ENCODE results near the gene PPIF. TPM values are rescaled to one million over a fixed set of nuclear protein-coding genes. Genes with fewer than 3 reads are reported as not detected.

The PPIF gene
- total RNA-seq, 1 experiment from 2014 or later, result 29.4 TPM

DNA sequence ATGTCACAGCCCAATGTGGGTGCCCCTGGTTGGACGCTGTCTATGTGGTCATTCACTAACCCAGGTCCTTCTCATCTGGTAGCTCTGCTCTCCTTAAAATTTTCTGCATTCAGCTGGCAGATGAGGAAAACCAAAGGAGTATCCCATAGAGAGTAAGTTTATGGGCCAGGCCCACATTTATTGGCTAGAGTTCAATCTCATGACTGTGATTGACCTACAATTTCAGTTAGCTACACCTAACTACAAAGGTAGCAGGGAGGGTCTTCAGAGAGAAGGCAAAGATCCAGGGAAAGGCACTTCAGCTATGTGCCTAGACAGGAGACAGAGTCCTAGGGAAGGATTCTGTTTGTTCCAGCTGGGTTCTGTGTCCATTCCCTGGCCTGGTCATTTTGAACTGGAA, 23.7 kb upstream of the PPIF start:
- H3K9ac ChIP-seq (ENCODE audit: low read length), result no peak overlapping the region

GRCh38 chr10:79324032-79324695, 23.1 kb upstream of the PPIF start:
- Histone ChIP-seq H4K20me1 (ENCODE audit: insufficient read depth, low read depth, low read length) (no peaks in the 10 kb centered on the region), H2AFZ (ENCODE audit: low read length) (no peak overlapping the region), H3K79me2 (ENCODE audit: low read length) (no peaks in the 10 kb centered on the region), H3K9ac (ENCODE audit: low read length) (no peak overlapping the region), H3K27ac (ENCODE audit: low read length) (no peak overlapping the region), H3K4me2 (ENCODE audit: low read depth, low read length, poor library complexity, severe bottlenecking) (no peak overlapping the region), H3K4me3 (ENCODE audit: low read length) (no peak overlapping the region), H3K9me2 (replicated peaks; ENCODE audit: insufficient read depth, low read length) (no peaks in the 10 kb centered on the region), H3K4me1 (ENCODE audit: low read length) (peaks cover 28% of the 10 kb centered on the region), H3K36me3 (ENCODE audit: insufficient read depth, low read length) (no peaks in the 10 kb centered on the region), H3K9me3 (ENCODE audit: low read length) (no peaks in the 10 kb centered on the region), H3K27me3 (ENCODE audit: low read length) (no peaks in the 10 kb centered on the region)
- no peak for DNase-seq

More for the DNA sequence above, 23.7 kb upstream of the PPIF start:
- Histone ChIP-seq H3K27me3 (ENCODE audit: low read length) (no peaks in the 10 kb centered on the region), H3K4me1 (ENCODE audit: low read length) (peaks cover 30% of the 10 kb centered on the region), H3K9me2 (replicated peaks; ENCODE audit: insufficient read depth, low read length) (no peaks in the 10 kb centered on the region), H2AFZ (ENCODE audit: low read length) (no peak overlapping the region), H3K27ac (ENCODE audit: low read length) (no peak overlapping the region), H3K9me3 (ENCODE audit: low read length) (no peaks in the 10 kb centered on the region), H3K79me2 (ENCODE audit: low read length) (no peaks in the 10 kb centered on the region), H3K36me3 (ENCODE audit: insufficient read depth, low read length) (no peaks in the 10 kb centered on the region), H3K4me2 (ENCODE audit: low read depth, low read length, poor library complexity, severe bottlenecking) (no peak overlapping the region), H3K4me3 (ENCODE audit: low read length) (no peak overlapping the region), H4K20me1 (ENCODE audit: insufficient read depth, low read depth, low read length) (0 out of 2 replicates have a peak, but pooled peaks cover 2% of the 10 kb centered on the region)
- no peak for DNase-seq

- Histone ChIP-seq H3K9ac (ENCODE audit: low read length) (no peak overlapping the region), H3K4me1 (ENCODE audit: low read length) (peaks cover 28% of the 10 kb centered on the region), H3K4me3 (ENCODE audit: low read length) (no peak overlapping the region), H3K9me3 (ENCODE audit: low read length) (no peaks in the 10 kb centered on the region), H3K27me3 (ENCODE audit: low read length) (no peaks in the 10 kb centered on the region), H4K20me1 (ENCODE audit: insufficient read depth, low read depth, low read length) (no peaks in the 10 kb centered on the region), H2AFZ (ENCODE audit: low read length) (no peak overlapping the region), H3K27ac (ENCODE audit: low read length) (no peak overlapping the region), H3K4me2 (ENCODE audit: low read depth, low read length, poor library complexity, severe bottlenecking) (no peak overlapping the region), H3K9me2 (replicated peaks; ENCODE audit: insufficient read depth, low read length) (no peaks in the 10 kb centered on the region), H3K79me2 (ENCODE audit: low read length) (no peaks in the 10 kb centered on the region), H3K36me3 (ENCODE audit: insufficient read depth, low read length) (no peaks in the 10 kb centered on the region)
- no peak for DNase-seq
These were observed 20.7 kb upstream of the PPIF start for GRCh38 chr10:79326361-79327089.

DNA sequence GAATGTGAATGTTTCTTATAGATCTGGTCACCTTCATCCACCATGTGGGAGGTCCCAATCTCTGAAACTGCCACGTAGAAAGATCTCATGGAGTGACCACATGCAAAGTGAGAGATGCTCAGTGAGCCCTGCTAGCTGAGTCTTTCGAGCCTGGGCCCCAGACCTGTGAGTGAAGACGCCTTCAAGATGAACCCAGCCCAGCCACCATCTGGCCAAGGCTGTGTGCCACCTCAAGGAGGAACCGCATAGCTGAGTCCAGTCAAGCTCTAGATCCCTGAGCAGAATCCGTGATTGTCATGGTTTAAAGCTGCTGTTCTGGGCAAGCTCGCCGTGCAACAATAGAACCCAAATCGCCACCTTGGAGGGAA, 20.2 kb upstream of the PPIF start:
- Histone ChIP-seq H3K4me1 (ENCODE audit: low read length) (peaks cover 28% of the 10 kb centered on the region), H3K36me3 (ENCODE audit: insufficient read depth, low read length) (no peaks in the 10 kb centered on the region), H3K4me2 (ENCODE audit: low read depth, low read length, poor library complexity, severe bottlenecking) (no peak overlapping the region), H3K27ac (ENCODE audit: low read length) (no peak overlapping the region), H3K9me2 (replicated peaks; ENCODE audit: insufficient read depth, low read length) (no peaks in the 10 kb centered on the region), H3K27me3 (ENCODE audit: low read length) (no peaks in the 10 kb centered on the region), H3K9ac (ENCODE audit: low read length) (no peak overlapping the region), H2AFZ (ENCODE audit: low read length) (no peak overlapping the region), H3K9me3 (ENCODE audit: low read length) (no peaks in the 10 kb centered on the region), H4K20me1 (ENCODE audit: insufficient read depth, low read depth, low read length) (no peaks in the 10 kb centered on the region), H3K4me3 (ENCODE audit: low read length) (no peak overlapping the region), H3K79me2 (ENCODE audit: low read length) (no peaks in the 10 kb centered on the region)
- no peak for DNase-seq

GRCh38 chr10:79328147-79328701, 19.0 kb upstream of the PPIF start:
- H3K4me1 ChIP-seq (ENCODE audit: low read length), result peaks cover 19% of the 10 kb centered on the region
- no peak for DNase-seq
- H4K20me1 ChIP-seq (ENCODE audit: insufficient read depth, low read depth, low read length), result no peaks in the 10 kb centered on the region
- H3K4me2 ChIP-seq (ENCODE audit: low read depth, low read length, poor library complexity, severe bottlenecking), result no peak overlapping the region
- no peaks in the 10 kb centered on the region for H3K27me3 ChIP-seq (ENCODE audit: low read length)
- no peak overlapping the region for H3K9ac ChIP-seq (ENCODE audit: low read length)
- no peak overlapping the region for H3K27ac ChIP-seq (ENCODE audit: low read length)
- no peaks in the 10 kb centered on the region for H3K9me2 ChIP-seq (replicated peaks; ENCODE audit: insufficient read depth, low read length)
- no peak overlapping the region for H3K4me3 ChIP-seq (ENCODE audit: low read length)
- H3K36me3 ChIP-seq (ENCODE audit: insufficient read depth, low read length), result no peaks in the 10 kb centered on the region
- no peak overlapping the region for H2AFZ ChIP-seq (ENCODE audit: low read length)
- H3K9me3 ChIP-seq (ENCODE audit: low read length), result no peaks in the 10 kb centered on the region
- H3K79me2 ChIP-seq (ENCODE audit: low read length), result no peaks in the 10 kb centered on the region

DNA sequence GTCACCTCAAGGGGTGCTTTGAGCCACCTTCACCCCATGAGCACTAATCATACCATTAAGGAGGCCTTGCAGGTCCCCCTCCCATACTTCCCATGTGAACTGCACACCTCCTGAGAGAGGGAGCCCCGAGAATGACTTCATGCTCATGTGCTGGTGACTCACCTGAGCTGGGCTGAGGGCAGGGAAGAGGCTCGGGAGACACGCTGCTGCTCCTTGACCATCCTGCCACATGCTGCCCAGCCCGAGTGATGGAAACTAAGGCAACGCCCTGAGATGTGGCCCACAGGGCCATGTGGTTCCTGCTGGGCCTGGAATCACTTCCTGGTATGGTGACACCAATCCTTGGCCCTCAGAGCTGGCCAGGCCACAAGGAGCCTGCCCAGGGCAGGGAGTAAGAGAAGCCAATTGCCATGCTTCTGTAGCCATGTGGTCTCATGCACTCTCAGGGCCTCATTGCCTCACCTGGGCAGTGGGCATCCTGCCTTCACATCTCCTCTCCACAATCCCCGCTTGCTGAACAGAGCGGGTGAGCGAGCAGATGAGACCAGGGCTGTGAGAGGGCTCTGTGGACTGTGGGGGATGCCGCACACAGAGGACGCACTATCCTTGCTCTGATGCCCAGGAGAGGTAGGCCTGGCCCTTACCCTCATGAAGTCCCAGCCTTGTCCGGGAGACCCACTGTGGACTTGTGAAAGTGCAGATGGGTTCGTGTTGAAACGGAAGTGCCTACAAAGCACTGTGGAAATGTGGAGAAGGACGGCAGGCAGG, 18.3 kb upstream of the PPIF start:
- no peaks in the 10 kb centered on the region for H3K79me2 ChIP-seq (ENCODE audit: low read length)
- no peaks in the 10 kb centered on the region for H3K9me3 ChIP-seq (ENCODE audit: low read length)
- no peaks in the 10 kb centered on the region for H3K36me3 ChIP-seq (ENCODE audit: insufficient read depth, low read length)
- H3K27me3 ChIP-seq (ENCODE audit: low read length), result no peaks in the 10 kb centered on the region
- no peak overlapping the region for H3K9ac ChIP-seq (ENCODE audit: low read length)
- H2AFZ ChIP-seq (ENCODE audit: low read length), result no peak overlapping the region
- no peak for DNase-seq
- H3K4me3 ChIP-seq (ENCODE audit: low read length), result no peak overlapping the region
- H3K4me1 ChIP-seq (ENCODE audit: low read length), result peaks cover 16% of the 10 kb centered on the region
- no peaks in the 10 kb centered on the region for H4K20me1 ChIP-seq (ENCODE audit: insufficient read depth, low read depth, low read length)
- no peak overlapping the region for H3K4me2 ChIP-seq (ENCODE audit: low read depth, low read length, poor library complexity, severe bottlenecking)
- H3K27ac ChIP-seq (ENCODE audit: low read length), result no peak overlapping the region
- H3K9me2 ChIP-seq (replicated peaks; ENCODE audit: insufficient read depth, low read length), result no peaks in the 10 kb centered on the region; the same call in 1 of the 2 replicates

- H3K27me3 ChIP-seq (ENCODE audit: low read length), result no peaks in the 10 kb centered on the region
- H3K4me3 ChIP-seq (ENCODE audit: low read length), result no peak overlapping the region
- H2AFZ ChIP-seq (ENCODE audit: low read length), result no peak overlapping the region
- no peaks in the 10 kb centered on the region for H3K79me2 ChIP-seq (ENCODE audit: low read length)
- no peak overlapping the region for H3K27ac ChIP-seq (ENCODE audit: low read length)
- H3K36me3 ChIP-seq (ENCODE audit: insufficient read depth, low read length), result no peaks in the 10 kb centered on the region
- H3K9me2 ChIP-seq (replicated peaks; ENCODE audit: insufficient read depth, low read length), result no peaks in the 10 kb centered on the region; the same call in 1 of the 2 replicates
- H4K20me1 ChIP-seq (ENCODE audit: insufficient read depth, low read depth, low read length), result no peaks in the 10 kb centered on the region
- H3K4me1 ChIP-seq (ENCODE audit: low read length), result peaks cover 10% of the 10 kb centered on the region
- no peaks in the 10 kb centered on the region for H3K9me3 ChIP-seq (ENCODE audit: low read length)
- DNase-seq, result no peak
- H3K9ac ChIP-seq (ENCODE audit: low read length), result no peak overlapping the region
- no peak overlapping the region for H3K4me2 ChIP-seq (ENCODE audit: low read depth, low read length, poor library complexity, severe bottlenecking)
These were observed 17.7 kb upstream of the PPIF start for GRCh38 chr10:79329529-79329928.

- Histone ChIP-seq H3K27ac (ENCODE audit: low read length) (no peak overlapping the region), H2AFZ (ENCODE audit: low read length) (no peak overlapping the region), H3K79me2 (ENCODE audit: low read length) (no peaks in the 10 kb centered on the region), H3K9me2 (replicated peaks; ENCODE audit: insufficient read depth, low read length) (no peaks in the 10 kb centered on the region; the same call in 1 of the 2 replicates), H3K9me3 (ENCODE audit: low read length) (no peaks in the 10 kb centered on the region), H3K4me2 (ENCODE audit: low read depth, low read length, poor library complexity, severe bottlenecking) (no peak overlapping the region), H3K4me3 (ENCODE audit: low read length) (no peak overlapping the region), H3K27me3 (ENCODE audit: low read length) (no peaks in the 10 kb centered on the region), H3K4me1 (ENCODE audit: low read length) (peaks cover 8% of the 10 kb centered on the region), H4K20me1 (ENCODE audit: insufficient read depth, low read depth, low read length) (no peaks in the 10 kb centered on the region), H3K9ac (ENCODE audit: low read length) (no peak overlapping the region), H3K36me3 (ENCODE audit: insufficient read depth, low read length) (no peaks in the 10 kb centered on the region)
- no peak for DNase-seq
These were observed 16.0 kb upstream of the PPIF start for GRCh38 chr10:79331226-79331625.
